Caco-2 (cell line): ENCODE measurements around the gene KATNAL1. TPM values are rescaled to one million over a fixed set of nuclear protein-coding genes. Genes with fewer than 3 reads are reported as not detected.

Experiments used
- BruUV-seq: library from RNA; stranded (reverse); fragments of 400-500 nt; replicated peaks from 2 replicates; lab custom pipeline; 2021; lab: Mats Ljungman, UMichigan
- CTCF ChIA-PET: fragments of 300-600 bp; sonication (Branson Sonifier 250); formaldehyde crosslinking; loops from one replicate; lab custom pipeline; 2022; ENCODE audit warnings: antibody characterized with exemption; lab: Charles Lee
- POLR2A ChIA-PET: fragments of 300-600 bp; sonication (Branson Sonifier 250); formaldehyde crosslinking; loops from one replicate; lab custom pipeline; 2022; ENCODE audit warnings: antibody characterized with exemption; lab: Charles Lee
- DNase-seq, 2 experiments: peaks; one replicate each; pipeline versions ENCODE4 v3.0.0 to v3.0.0-alpha.2; 2020 to 2022
- H3K27me3 ChIP-seq: replicated peaks from 2 replicates; pipeline ENCODE4 v1.6.0; 2011; ENCODE audit warnings: low read length; ENCODE audit not compliant: control insufficient read depth, insufficient read depth
- H3K36me3 ChIP-seq: 2 replicates; pipeline ENCODE4 v1.5.1; 2011; ENCODE audit warnings: low read length; ENCODE audit not compliant: control insufficient read depth, insufficient read depth
- H3K4me1 ChIP-seq: fragments of 250-450 bp; sonication (Bioruptor Pico); 2 replicates; pipeline ENCODE4 v1.5.1; 2020; ENCODE audit warnings: mild to moderate bottlenecking
- H3K4me3 ChIP-seq: 2 replicates; pipeline ENCODE4 v1.5.1; 2011; ENCODE audit warnings: low read depth, mild to moderate bottlenecking, control low read depth, low read length
- H3K9me3 ChIP-seq: fragments of 250-450 bp; sonication (Bioruptor Pico); 2 replicates; pipeline ENCODE4 v1.5.1; 2020; ENCODE audit warnings: mild to moderate bottlenecking, moderate library complexity
- H3K27ac Mint-ChIP-seq: one replicate; pipeline ENCODE4 v1.8.0; 2022; ENCODE audit warnings: mixed read lengths; ENCODE audit not compliant: unreplicated experiment
- H3K27me3 Mint-ChIP-seq: one replicate; pipeline ENCODE4 v1.8.0; 2022; ENCODE audit warnings: mixed read lengths; ENCODE audit not compliant: insufficient read depth, unreplicated experiment
- H3K36me3 Mint-ChIP-seq: one replicate; pipeline ENCODE4 v1.8.0; 2022; ENCODE audit warnings: mild to moderate bottlenecking, mixed read lengths; ENCODE audit not compliant: insufficient read depth, unreplicated experiment
- H3K4me1 Mint-ChIP-seq: one replicate; pipeline ENCODE4 v1.8.0; 2022; ENCODE audit warnings: low read depth, mixed read lengths; ENCODE audit not compliant: unreplicated experiment
- H3K4me3 Mint-ChIP-seq: one replicate; pipeline ENCODE4 v1.8.0; 2022; ENCODE audit warnings: mild to moderate bottlenecking, moderate library complexity, mixed read lengths; ENCODE audit not compliant: unreplicated experiment
- H3K9me3 Mint-ChIP-seq: one replicate; pipeline ENCODE4 v1.8.0; 2022; ENCODE audit warnings: mixed read lengths; ENCODE audit not compliant: unreplicated experiment
- intact Hi-C: fragments of 100-400 bp; cut with micrococcal nuclease; formaldehyde crosslinking; loops from one replicate; pipeline ENCODE4 v1.10.0; 2022; ENCODE audit not compliant: unreplicated experiment
- total RNA-seq: library from RNA; stranded (reverse); gene quantifications from 2 replicates; pipeline ENCODE4 v1.2.3, GENCODE V29; 2022
- TF ChIP-seq, protein P1 (sequence below), 2 experiments: fragments of 200-600 bp in 1 of 2; IDR thresholded peaks; 1 replicate in 1 of 2; 2 replicates in 1 of 2; pipeline versions ENCODE4 v1.5.1 to v1.8.0; 2011 to 2022; ENCODE audit warnings: antibody characterized with exemption in 1 of 2, control low read depth in 1 of 2, inconsistent platforms in 1 of 2, low read depth in 1 of 2, low read length in 1 of 2, mild to moderate bottlenecking in 1 of 2, moderate library complexity in 1 of 2; ENCODE audit not compliant: insufficient read depth in 1 of 2, severe bottlenecking in 1 of 2, unreplicated experiment in 1 of 2

KATNAL1 gene
- total RNA-seq, 1 experiment from 2014 or later, result 8.1 TPM

DNA sequence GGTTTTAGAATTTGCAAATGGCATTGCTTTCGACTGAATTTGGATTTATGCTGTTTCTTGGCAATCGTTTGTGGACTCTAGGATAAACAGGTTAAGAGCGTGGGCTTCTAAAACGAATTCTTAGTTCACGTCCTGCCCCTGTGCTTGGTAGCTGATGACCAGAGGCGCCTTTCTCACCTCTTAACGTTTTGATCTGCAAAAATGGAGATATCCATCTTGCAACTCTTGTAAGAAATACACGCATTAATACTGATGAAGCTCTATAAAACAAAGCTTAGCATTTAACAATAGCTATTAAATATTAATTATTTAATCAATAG, 580 bp upstream of the KATNAL1 start:
- H3K36me3 ChIP-seq, result no peaks in the 10 kb centered on the region
- CTCF ChIA-PET, result no interaction called here
- H3K4me1 Mint-ChIP-seq, result no peaks in the 10 kb centered on the region
- DNase-seq, result no peak
- H3K4me3 Mint-ChIP-seq, result peak overlapping the region; percentile 77
- H3K27ac Mint-ChIP-seq, result no peak overlapping the region
- H3K27me3 ChIP-seq, result no peaks in the 10 kb centered on the region
- no TSS peak for BruUV-seq
- H3K36me3 Mint-ChIP-seq, result no peaks in the 10 kb centered on the region
- POLR2A ChIA-PET, result no interaction called here
- TF ChIP-seq, protein P1, sequence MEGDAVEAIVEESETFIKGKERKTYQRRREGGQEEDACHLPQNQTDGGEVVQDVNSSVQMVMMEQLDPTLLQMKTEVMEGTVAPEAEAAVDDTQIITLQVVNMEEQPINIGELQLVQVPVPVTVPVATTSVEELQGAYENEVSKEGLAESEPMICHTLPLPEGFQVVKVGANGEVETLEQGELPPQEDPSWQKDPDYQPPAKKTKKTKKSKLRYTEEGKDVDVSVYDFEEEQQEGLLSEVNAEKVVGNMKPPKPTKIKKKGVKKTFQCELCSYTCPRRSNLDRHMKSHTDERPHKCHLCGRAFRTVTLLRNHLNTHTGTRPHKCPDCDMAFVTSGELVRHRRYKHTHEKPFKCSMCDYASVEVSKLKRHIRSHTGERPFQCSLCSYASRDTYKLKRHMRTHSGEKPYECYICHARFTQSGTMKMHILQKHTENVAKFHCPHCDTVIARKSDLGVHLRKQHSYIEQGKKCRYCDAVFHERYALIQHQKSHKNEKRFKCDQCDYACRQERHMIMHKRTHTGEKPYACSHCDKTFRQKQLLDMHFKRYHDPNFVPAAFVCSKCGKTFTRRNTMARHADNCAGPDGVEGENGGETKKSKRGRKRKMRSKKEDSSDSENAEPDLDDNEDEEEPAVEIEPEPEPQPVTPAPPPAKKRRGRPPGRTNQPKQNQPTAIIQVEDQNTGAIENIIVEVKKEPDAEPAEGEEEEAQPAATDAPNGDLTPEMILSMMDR (IDR thresholded peaks at IDR 0.05; ENCODE audit: insufficient read depth in 1 of 2, low read depth in 1 of 2, low read length in 1 of 2, severe bottlenecking in 1 of 2, unreplicated experiment in 1 of 2), result no peak
- peaks cover 6% of the 10 kb centered on the region for H3K27me3 Mint-ChIP-seq
- 0 out of 2 replicates have a peak, but pooled peaks cover 5% of the 10 kb centered on the region for H3K4me1 ChIP-seq
- intact Hi-C loops, result loop anchor here (5.0 to 10.0 kb wide), 3 partner anchors 157 to 364 kb away; partner anchors contain the start of gene HMGB1
- H3K9me3 ChIP-seq, result no peaks in the 10 kb centered on the region; the same call in 1 of the 2 replicates
- H3K9me3 Mint-ChIP-seq, result no peaks in the 10 kb centered on the region
- peak overlapping the region; percentile 82 for H3K4me3 ChIP-seq

DNA sequence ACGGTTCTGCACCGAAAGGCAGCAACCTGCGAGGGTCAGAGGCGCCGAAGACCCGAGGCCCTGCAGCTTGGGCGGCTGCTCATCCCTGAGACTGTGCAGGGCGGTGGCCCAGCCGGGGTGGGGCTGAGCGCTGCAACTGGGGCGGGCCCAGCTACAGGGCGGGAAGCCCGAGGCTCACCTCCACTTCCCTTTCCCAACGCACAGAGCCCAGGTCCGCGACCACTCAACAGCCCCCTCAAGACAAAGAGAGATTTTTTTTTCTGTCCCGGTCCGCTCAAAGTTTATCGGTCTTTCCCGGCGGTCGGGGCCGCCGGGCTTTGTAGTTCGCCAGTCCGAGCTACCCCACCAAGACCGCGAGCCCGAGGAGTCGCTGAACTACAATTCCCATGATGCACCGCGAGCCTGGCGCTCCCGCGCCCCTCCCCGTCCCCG, 573 bp downstream of the KATNAL1 start:
- Mint-ChIP-seq H3K4me3 (peak overlapping the region; percentile 77), H3K9me3 (no peaks in the 10 kb centered on the region), H3K36me3 (no peaks in the 10 kb centered on the region), H3K27ac (peak overlapping the region; percentile 51), H3K27me3 (peaks cover 6% of the 10 kb centered on the region), H3K4me1 (no peaks in the 10 kb centered on the region)
- intact Hi-C loops, result loop anchor here (5.0 to 10.0 kb wide), 3 partner anchors 158 to 366 kb away; partner anchors contain the start of gene HMGB1
- Histone ChIP-seq H3K9me3 (no peaks in the 10 kb centered on the region; the same call in 1 of the 2 replicates), H3K4me3 (peak overlapping the region; percentile 82), H3K4me1 (0 out of 2 replicates have a peak, but pooled peaks cover 5% of the 10 kb centered on the region), H3K27me3 (no peaks in the 10 kb centered on the region), H3K36me3 (no peaks in the 10 kb centered on the region)
- DNase-seq, result peak; percentile 95
- BruUV-seq, result no TSS peak
- POLR2A ChIA-PET, result interaction anchor here (0.6 to 0.7 kb wide), 2 partner anchors 149 to 349 kb away, joined by 3 to 5 read pairs; no protein-coding TSS in a partner anchor
- TF ChIP-seq, protein P1 (IDR thresholded peaks at IDR 0.05; ENCODE audit: insufficient read depth in 1 of 2, low read depth in 1 of 2, low read length in 1 of 2, severe bottlenecking in 1 of 2, unreplicated experiment in 1 of 2), result no peak
- CTCF ChIA-PET, result interaction anchor here (0.5 to 0.7 kb wide), 4 partner anchors 112 to 556 kb away, joined by 4 to 8 read pairs (median 6); no protein-coding TSS in a partner anchor

DNA sequence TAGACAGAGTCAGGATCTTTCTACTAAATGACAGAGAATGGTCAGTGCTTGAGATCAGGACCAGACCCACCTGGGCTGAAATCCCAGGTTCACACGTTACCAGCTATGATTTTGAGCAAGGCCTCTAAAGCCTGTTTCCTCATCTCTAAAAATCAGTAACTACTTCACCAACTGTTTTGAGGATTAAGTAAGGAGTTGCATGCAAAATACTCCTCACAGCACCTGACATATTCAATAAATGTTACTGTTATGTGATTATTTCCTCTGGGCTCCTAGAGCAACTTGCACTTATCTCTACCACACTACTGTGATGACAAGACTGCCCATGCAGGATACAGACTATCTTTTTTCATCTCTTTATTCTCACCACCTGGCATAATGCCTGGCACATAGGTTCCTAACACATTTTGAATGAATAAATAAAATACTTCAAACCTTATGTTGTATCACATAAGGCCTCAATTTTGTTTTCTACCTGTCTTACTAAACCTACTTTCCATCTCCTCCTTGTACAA, 1.8 kb downstream of the KATNAL1 start:
- H3K36me3 ChIP-seq, result no peaks in the 10 kb centered on the region
- no peak for DNase-seq
- no peaks in the 10 kb centered on the region for H3K4me1 Mint-ChIP-seq
- TF ChIP-seq, protein P1 (IDR thresholded peaks at IDR 0.05; ENCODE audit: insufficient read depth in 1 of 2, low read depth in 1 of 2, low read length in 1 of 2, severe bottlenecking in 1 of 2, unreplicated experiment in 1 of 2), result no peak
- H3K27me3 ChIP-seq, result no peaks in the 10 kb centered on the region
- POLR2A ChIA-PET, result no interaction called here
- H3K4me3 Mint-ChIP-seq, result no peak overlapping the region
- no peaks in the 10 kb centered on the region for H3K36me3 Mint-ChIP-seq
- no peak overlapping the region for H3K27ac Mint-ChIP-seq
- H3K27me3 Mint-ChIP-seq, result peaks cover 6% of the 10 kb centered on the region
- CTCF ChIA-PET, result no interaction called here
- no peaks in the 10 kb centered on the region; the same call in 1 of the 2 replicates for H3K9me3 ChIP-seq
- 0 out of 2 replicates have a peak, but pooled peaks cover 5% of the 10 kb centered on the region for H3K4me1 ChIP-seq
- intact Hi-C loops, result loop anchor here (5.0 to 10.0 kb wide), 3 partner anchors 159 to 367 kb away; partner anchors contain the start of gene HMGB1
- no peaks in the 10 kb centered on the region for H3K9me3 Mint-ChIP-seq
- no TSS peak for BruUV-seq
- no peak overlapping the region for H3K4me3 ChIP-seq
